Tibial artery (tissue), 4 donors: ENCODE measurements around the gene OTUD5.

Experiments used
- DNase-seq, 2 donors: peaks; one replicate each; pipeline ENCODE4 v3.0.0-alpha.2; 2019
- H3K27ac ChIP-seq, 2 donors: fragments of 200-600 bp; sonication (generic) in 1 of 2; 1 replicate in 1 of 2; 2 replicates in 1 of 2; pipeline ENCODE4 v1.5.1; 2018 to 2019; ENCODE audit warnings: mild to moderate bottlenecking in 1 of 2
- H3K27me3 ChIP-seq, 2 donors: fragments of 200-600 bp; sonication (generic) in 1 of 2; one replicate each; pipeline versions ENCODE4 v1.5.1 to v1.6.0; 2016 to 2019
- H3K36me3 ChIP-seq, 3 donors: fragments of 200-600 bp; sonication (generic) in 2 of 3; one replicate each; pipeline ENCODE4 v1.5.1; 2016 to 2019; ENCODE audit warnings: mild to moderate bottlenecking in 2 of 3
- H3K4me1 ChIP-seq, 4 donors: fragments of 200-600 bp; sonication (generic) in 2 of 4; 1 replicate in 3 of 4; 2 replicates in 1 of 4; pipeline ENCODE4 v1.5.1; 2016 to 2019
- H3K4me3 ChIP-seq, 2 donors: fragments of 200-600 bp; sonication (generic) in 1 of 2; 1 replicate in 1 of 2; 2 replicates in 1 of 2; pipeline ENCODE4 v1.5.1; 2018 to 2019; ENCODE audit warnings: mild to moderate bottlenecking in 2 of 2
- H3K9me3 ChIP-seq, 3 donors: fragments of 200-600 bp; sonication (generic) in 1 of 3; one replicate each; pipeline ENCODE4 v1.5.1; 2016 to 2019
- intact Hi-C: fragments of 100-400 bp; cut with DNase I; formaldehyde crosslinking; loops from one replicate; pipeline ENCODE4 v1.15.0; 2023; ENCODE audit warnings: low total_unique reads
- TF ChIP-seq, protein P1 (sequence below), 2 experiments: fragments of 200-600 bp in 1 of 2; fragments of 450-650 bp in 1 of 2; IDR thresholded peaks; one replicate each; pipeline ENCODE4 v1.5.1; 2017 to 2019; ENCODE audit warnings: antibody characterized with exemption in 2 of 2, mild to moderate bottlenecking in 1 of 2, moderate library complexity in 1 of 2

OTUD5 gene

DNA sequence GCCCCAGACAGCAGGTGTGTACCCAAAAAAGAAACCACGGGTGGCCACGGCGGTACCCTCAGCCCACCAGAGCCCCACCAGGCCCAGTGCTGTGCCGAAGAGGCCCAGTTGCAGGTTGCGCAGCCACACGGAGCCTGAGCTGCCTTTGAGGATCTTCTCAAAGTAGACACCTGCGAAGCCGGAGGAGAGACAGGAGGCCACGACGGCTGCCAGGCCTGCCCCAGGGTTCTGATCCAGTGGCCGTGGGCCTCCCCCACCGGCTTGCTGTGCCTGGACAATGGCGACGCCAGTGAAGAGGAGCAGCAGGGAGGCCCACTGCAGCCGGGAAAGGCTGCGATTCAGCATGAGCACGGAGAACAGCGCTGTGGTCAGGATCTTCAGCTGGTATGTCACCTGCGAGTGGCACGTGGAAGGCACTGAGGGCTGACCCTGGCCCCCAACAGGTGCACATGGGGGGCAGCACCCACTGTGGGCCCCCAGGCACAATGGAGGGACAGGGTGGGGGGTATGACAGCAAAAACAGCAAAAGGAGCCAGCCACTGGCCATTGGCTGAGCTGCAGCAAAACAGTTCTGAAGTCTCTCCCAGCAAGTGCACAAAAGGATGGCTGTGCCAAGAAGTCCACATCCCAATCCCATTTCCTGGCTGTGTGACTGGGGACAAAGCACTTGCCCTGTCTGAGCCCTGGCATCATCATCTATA lies 52.2 kb downstream of the OTUD5 start:
- TF ChIP-seq, protein P1, sequence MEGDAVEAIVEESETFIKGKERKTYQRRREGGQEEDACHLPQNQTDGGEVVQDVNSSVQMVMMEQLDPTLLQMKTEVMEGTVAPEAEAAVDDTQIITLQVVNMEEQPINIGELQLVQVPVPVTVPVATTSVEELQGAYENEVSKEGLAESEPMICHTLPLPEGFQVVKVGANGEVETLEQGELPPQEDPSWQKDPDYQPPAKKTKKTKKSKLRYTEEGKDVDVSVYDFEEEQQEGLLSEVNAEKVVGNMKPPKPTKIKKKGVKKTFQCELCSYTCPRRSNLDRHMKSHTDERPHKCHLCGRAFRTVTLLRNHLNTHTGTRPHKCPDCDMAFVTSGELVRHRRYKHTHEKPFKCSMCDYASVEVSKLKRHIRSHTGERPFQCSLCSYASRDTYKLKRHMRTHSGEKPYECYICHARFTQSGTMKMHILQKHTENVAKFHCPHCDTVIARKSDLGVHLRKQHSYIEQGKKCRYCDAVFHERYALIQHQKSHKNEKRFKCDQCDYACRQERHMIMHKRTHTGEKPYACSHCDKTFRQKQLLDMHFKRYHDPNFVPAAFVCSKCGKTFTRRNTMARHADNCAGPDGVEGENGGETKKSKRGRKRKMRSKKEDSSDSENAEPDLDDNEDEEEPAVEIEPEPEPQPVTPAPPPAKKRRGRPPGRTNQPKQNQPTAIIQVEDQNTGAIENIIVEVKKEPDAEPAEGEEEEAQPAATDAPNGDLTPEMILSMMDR (IDR thresholded peaks at IDR 0.05): no peak
- Histone ChIP-seq H3K36me3 (peaks cover 6 to 71% (median 30%) of the 10 kb centered on the region in 3 donors), H3K4me3 (no peak overlapping the region), H3K4me1 (peaks cover 0 to 3% (median under 1%) of the 10 kb centered on the region in 4 donors), H3K27ac (no peak overlapping the region), H3K27me3 (no peaks in the 10 kb centered on the region), H3K9me3 (no peaks in the 10 kb centered on the region)
- intact Hi-C loops: no loop called here
- no peak for DNase-seq

- Histone ChIP-seq H3K4me1 (no peaks in the 10 kb centered on the region), H3K36me3 (peaks cover 6 to 71% (median 30%) of the 10 kb centered on the region in 3 donors), H3K27ac (no peak overlapping the region), H3K9me3 (no peaks in the 10 kb centered on the region), H3K4me3 (no peak overlapping the region), H3K27me3 (no peaks in the 10 kb centered on the region)
- intact Hi-C loops: no loop called here
- no peak for DNase-seq
- TF ChIP-seq, protein P1 (IDR thresholded peaks at IDR 0.05): no peak
Observed at GRCh38 chrX:48904626-48905025, 52.8 kb downstream of the OTUD5 start.

- no peaks in the 10 kb centered on the region for H3K4me1 ChIP-seq
- no peaks in the 10 kb centered on the region for H3K27me3 ChIP-seq
- DNase-seq: no peak
- TF ChIP-seq, protein P1 (IDR thresholded peaks at IDR 0.05): no peak
- H3K4me3 ChIP-seq: no peak overlapping the region
- no peak overlapping the region for H3K27ac ChIP-seq
- intact Hi-C loops: no loop called here
- no peaks in the 10 kb centered on the region for H3K9me3 ChIP-seq
- H3K36me3 ChIP-seq: peaks cover 6 to 71% (median 30%) of the 10 kb centered on the region in 3 donors
Observed at GRCh38 chrX:48904180-48904579, 53.2 kb downstream of the OTUD5 start.

GRCh38 chrX:48903290-48903689 lies 54.1 kb downstream of the OTUD5 start:
- Histone ChIP-seq H3K27ac (no peak overlapping the region), H3K9me3 (no peaks in the 10 kb centered on the region), H3K36me3 (peaks cover 6 to 67% (median 30%) of the 10 kb centered on the region in 3 donors), H3K4me1 (peaks cover 0 to 7% (median 2%) of the 10 kb centered on the region in 4 donors), H3K27me3 (no peaks in the 10 kb centered on the region), H3K4me3 (no peak overlapping the region)
- intact Hi-C loops: no loop called here
- DNase-seq: no peak
- TF ChIP-seq, protein P1 (IDR thresholded peaks at IDR 0.05): no peak

DNA sequence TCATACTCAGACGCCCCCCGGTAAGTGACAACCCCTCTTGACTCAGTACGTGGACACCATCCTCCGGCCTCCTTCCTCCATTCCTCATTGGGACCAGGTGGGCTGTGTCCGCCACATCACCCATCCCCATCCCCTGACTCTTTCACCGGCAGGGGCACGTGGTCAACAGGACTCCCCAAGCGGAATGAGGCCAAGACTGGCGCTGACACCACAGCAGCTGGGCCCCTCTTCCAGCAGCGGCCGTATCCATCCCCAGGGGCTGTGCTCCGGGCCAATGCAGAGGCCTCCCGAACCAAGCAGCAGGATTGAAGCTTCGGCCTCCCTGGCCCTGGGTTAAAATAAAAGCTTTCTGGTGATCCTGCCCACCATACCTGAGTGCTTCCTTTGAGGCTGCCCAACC lies 54.6 kb downstream of the OTUD5 start:
- H3K27me3 ChIP-seq: no peaks in the 10 kb centered on the region
- peaks cover 6 to 62% (median 30%) of the 10 kb centered on the region in 3 donors for H3K36me3 ChIP-seq
- no peak overlapping the region for H3K4me3 ChIP-seq
- H3K9me3 ChIP-seq: no peaks in the 10 kb centered on the region
- peaks cover 0 to 7% (median 2%) of the 10 kb centered on the region in 4 donors for H3K4me1 ChIP-seq
- TF ChIP-seq, protein P1 (IDR thresholded peaks at IDR 0.05): no peak
- intact Hi-C loops: no loop called here
- no peak for DNase-seq
- no peak overlapping the region for H3K27ac ChIP-seq
